ENCODE results near the gene ARHGEF2. TPM values are rescaled to one million over a fixed set of nuclear protein-coding genes. Genes with fewer than 3 reads are reported as not detected.

The ARHGEF2 gene
- total and polyA plus RNA-seq, 2 of the 13 experiments (the other 11 are each of a cell fraction or from before 2014, with no cell fraction given), result 16.1 to 32.1 TPM

DNA sequence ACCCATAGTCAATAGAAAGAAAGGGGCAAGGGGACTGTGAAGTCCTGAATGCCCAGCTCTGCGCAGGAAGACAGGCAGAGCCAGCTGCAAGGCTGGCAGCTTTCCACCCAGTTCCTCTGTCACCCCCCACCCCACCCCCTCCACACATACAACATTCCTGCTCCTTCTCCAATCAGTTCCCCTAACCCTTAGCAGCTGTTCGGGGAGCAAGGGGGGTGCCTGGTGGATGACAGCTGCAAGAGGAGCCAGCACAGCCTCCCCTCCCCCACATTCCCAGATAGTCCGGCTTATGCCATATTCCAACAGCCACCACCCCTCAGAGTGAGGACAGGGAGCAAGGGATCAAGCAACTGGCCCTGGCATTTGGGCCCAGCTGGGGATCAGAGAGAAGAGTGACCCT is 9.7 kb downstream of the ARHGEF2 start:
- DNase-seq (ENCODE audit: low spot score) (no peak), FAIRE-seq (no peak), ATAC-seq (no peak)
- in situ Hi-C loops (cut with HindIII; ENCODE audit: extremely low pct_ligation_motif_present, low pct_unique_long_range_greater_than_20kb), result no loop called here
- ChIA-PET POLR2A (interaction anchor here (0.9 to 5.0 kb wide), 6 partner anchors 9 to 34 kb away, joined by 3 to 64 read pairs (median 12); partner anchors contain the start of genes ARHGEF2 and KHDC4), CTCF (ENCODE audit: low intra/inter-chr PET ratio, low total read pairs) (no interaction called here)
- intact Hi-C loops (cut with micrococcal nuclease; ENCODE audit: unreplicated experiment), result no loop called here
- H3K27me3 ChIP-seq (ENCODE audit: control insufficient read depth in 1 of 2, insufficient read depth in 2 of 2, low read length in 2 of 2), result no peaks in the 10 kb centered on the region
- H3K4me2 ChIP-seq (ENCODE audit: low read depth, low read length), result no peak overlapping the region
- H3K9ac ChIP-seq (ENCODE audit: insufficient read depth, low read depth, low read length), result no peak overlapping the region
- TF ChIP-seq ZFP82 (CRISPR knock-in tag; IDR thresholded peaks at IDR 0.05; ENCODE audit: borderline replicate concordance) (no peak), ZFP37 (CRISPR knock-in tag; IDR thresholded peaks at IDR 0.05; ENCODE audit: borderline replicate concordance) (no peak), MYNN (CRISPR knock-in tag; IDR thresholded peaks at IDR 0.05; ENCODE audit: low read depth) (no peak), ZNF234 (CRISPR knock-in tag; conservative IDR thresholded peaks at IDR 0.05) (no peak), MED8 (CRISPR knock-in tag; IDR thresholded peaks at IDR 0.05; ENCODE audit: insufficient replicate concordance) (no peak), ELF3 (CRISPR knock-in tag; IDR thresholded peaks at IDR 0.05) (no peak), ZNF335 (CRISPR knock-in tag; IDR thresholded peaks at IDR 0.05) (no peak)
- BruUV-seq (replicated peaks), result no TSS peak
- H3K27ac ChIP-seq (ENCODE audit: extremely low read length, insufficient read depth, low read length), result peak overlapping the region; percentile 86
- no peak overlapping the region for H2AFZ ChIP-seq (ENCODE audit: low read length)
- H3K4me3 ChIP-seq (replicated peaks in 1 of 3; ENCODE audit: insufficient read depth in 1 of 3, low read depth in 2 of 3, low read length in 3 of 3), result no peak overlapping the region
- H3K36me3 ChIP-seq (replicated peaks in 1 of 2; ENCODE audit: control insufficient read depth in 1 of 2, insufficient read depth in 2 of 2, low read length in 2 of 2), result peaks cover 24 to 47% of the 10 kb centered on the region in 2 experiments
- WGBS (ENCODE audit: low lambda C conversion rate), result 94% methylated on average over 3 of the region's 3 CpGs
- H3K9me3 ChIP-seq (ENCODE audit: low read length), result no peaks in the 10 kb centered on the region
- peaks cover 33% of the 10 kb centered on the region for H3K79me2 ChIP-seq (ENCODE audit: insufficient read depth, low read length)
- peaks cover 79% of the 10 kb centered on the region for H3K4me1 ChIP-seq (ENCODE audit: insufficient read depth, low read length)
- peaks cover 2% of the 10 kb centered on the region; the same call in 1 of the 2 replicates for H4K20me1 ChIP-seq (ENCODE audit: insufficient read depth, low read length)

DNA sequence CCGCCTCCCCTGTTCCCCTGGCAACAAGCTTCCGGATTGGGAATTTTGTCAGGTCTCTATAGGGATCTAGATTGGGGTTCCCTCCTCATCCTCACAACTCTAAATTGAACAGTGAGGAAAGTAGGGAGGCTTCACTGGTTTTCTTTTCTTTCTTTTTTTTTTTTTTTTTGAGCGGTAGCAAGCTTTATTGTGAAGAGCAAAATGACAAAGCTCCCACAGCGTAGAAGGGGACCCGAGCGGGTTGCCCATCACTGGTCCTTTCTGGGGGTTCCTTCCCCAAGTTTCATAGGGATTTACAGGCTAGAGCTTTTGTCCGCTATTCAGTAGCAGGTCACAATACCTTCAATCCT is 10.3 kb downstream of the ARHGEF2 start:
- H3K4me1 ChIP-seq (ENCODE audit: insufficient read depth, low read length), result peaks cover 73% of the 10 kb centered on the region
- peak overlapping the region; percentile 86 for H3K27ac ChIP-seq (ENCODE audit: extremely low read length, insufficient read depth, low read length)
- DNase-seq (ENCODE audit: low spot score), result no peak
- no peaks in the 10 kb centered on the region for H3K27me3 ChIP-seq (ENCODE audit: control insufficient read depth in 1 of 2, insufficient read depth in 2 of 2, low read length in 2 of 2)
- peak overlapping the region; percentile 52 for H3K4me2 ChIP-seq (ENCODE audit: low read depth, low read length)
- H3K4me3 ChIP-seq (replicated peaks in 1 of 3; ENCODE audit: insufficient read depth in 1 of 3, low read depth in 2 of 3, low read length in 3 of 3), result 0 out of 6 replicates have a peak overlapping the region, but pooled peaks of 1 of the 3 experiments have one; percentile 14
- peaks cover 30% of the 10 kb centered on the region for H3K79me2 ChIP-seq (ENCODE audit: insufficient read depth, low read length)
- no peak for ATAC-seq
- BruUV-seq (replicated peaks), result no TSS peak
- H2AFZ ChIP-seq (ENCODE audit: low read length), result no peak overlapping the region
- no peaks in the 10 kb centered on the region for H3K9me3 ChIP-seq (ENCODE audit: low read length)
- FAIRE-seq, result no peak
- ChIA-PET POLR2A (interaction anchor here (0.8 to 5.0 kb wide), 9 partner anchors 9 to 33 kb away, joined by 3 to 64 read pairs (median 5); partner anchors contain the start of genes ARHGEF2 and KHDC4), CTCF (ENCODE audit: low intra/inter-chr PET ratio, low total read pairs) (no interaction called here)
- H4K20me1 ChIP-seq (ENCODE audit: insufficient read depth, low read length), result peaks cover 2% of the 10 kb centered on the region; the same call in 1 of the 2 replicates
- 93% methylated on average over 7 of the region's 7 CpGs for WGBS (ENCODE audit: low lambda C conversion rate)
- peaks cover 22 to 47% of the 10 kb centered on the region in 2 experiments for H3K36me3 ChIP-seq (replicated peaks in 1 of 2; ENCODE audit: control insufficient read depth in 1 of 2, insufficient read depth in 2 of 2, low read length in 2 of 2)
- in situ Hi-C loops (cut with HindIII; ENCODE audit: extremely low pct_ligation_motif_present, low pct_unique_long_range_greater_than_20kb) (no loop called here), intact Hi-C loops (cut with micrococcal nuclease; ENCODE audit: unreplicated experiment) (no loop called here)
- peak overlapping the region; percentile 29 for H3K9ac ChIP-seq (ENCODE audit: insufficient read depth, low read depth, low read length)
- TF ChIP-seq, protein P1, sequence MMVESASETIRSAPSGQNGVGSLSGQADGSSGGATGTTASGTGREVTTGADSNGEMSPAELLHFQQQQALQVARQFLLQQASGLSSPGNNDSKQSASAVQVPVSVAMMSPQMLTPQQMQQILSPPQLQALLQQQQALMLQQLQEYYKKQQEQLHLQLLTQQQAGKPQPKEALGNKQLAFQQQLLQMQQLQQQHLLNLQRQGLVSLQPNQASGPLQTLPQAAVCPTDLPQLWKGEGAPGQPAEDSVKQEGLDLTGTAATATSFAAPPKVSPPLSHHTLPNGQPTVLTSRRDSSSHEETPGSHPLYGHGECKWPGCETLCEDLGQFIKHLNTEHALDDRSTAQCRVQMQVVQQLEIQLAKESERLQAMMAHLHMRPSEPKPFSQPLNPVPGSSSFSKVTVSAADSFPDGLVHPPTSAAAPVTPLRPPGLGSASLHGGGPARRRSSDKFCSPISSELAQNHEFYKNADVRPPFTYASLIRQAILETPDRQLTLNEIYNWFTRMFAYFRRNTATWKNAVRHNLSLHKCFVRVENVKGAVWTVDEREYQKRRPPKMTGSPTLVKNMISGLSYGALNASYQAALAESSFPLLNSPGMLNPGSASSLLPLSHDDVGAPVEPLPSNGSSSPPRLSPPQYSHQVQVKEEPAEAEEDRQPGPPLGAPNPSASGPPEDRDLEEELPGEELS (CRISPR knock-in tag; IDR thresholded peaks at IDR 0.05), result 0 out of 2 replicates have a peak, but pooled peaks have one; percentile 3

All from HepG2 (cell line).